OCI-LY3 (cell line): Measurements from ENCODE around the gene KRCC1.
"Not testable (repeated sequence)": the region's sequence is repeated elsewhere in the genome, so short reads cannot be mapped to it uniquely, and the experiment has no call there.

Source experiments
- CTCF ChIP-seq: fragments of 200-600, 300-600 bp; sonication (generic); IDR thresholded peaks from 2 replicates; pipeline ENCODE4 v1.5.1; 2014; ENCODE audit warnings: antibody characterized with exemption, low read length, low read depth
- EZH2phosphoT487 ChIP-seq: fragments of 200-600 bp; shearing (Covaris generic); IDR thresholded peaks from 2 replicates; pipeline ENCODE4 v1.6.1; 2018; ENCODE audit warnings: antibody characterized with exemption, mixed run types, low read depth

- TF ChIP-seq CTCF, EZH2phosphoT487: not testable (repeated sequence)
These were observed 37.9 kb downstream of the KRCC1 start for GRCh38 chr2:88017780-88018038.
